HepG2 (cell line): Measurements from ENCODE around the gene COL27A1.

Experiments used
- JUND ChIP-seq: sonication (generic); formaldehyde crosslinking; IDR thresholded peaks from 2 replicates; pipeline ENCODE4 v1.8.0; 2022; ENCODE audit warnings: mild to moderate bottlenecking, missing genetic modification reagents
- MXI1 ChIP-seq: IDR thresholded peaks from 3 replicates; pipeline ENCODE4 v1.6.1; 2012; ENCODE audit warnings: low read depth, low read length, inconsistent platforms, borderline replicate concordance
- PBX3 ChIP-seq: sonication (generic); formaldehyde crosslinking; IDR thresholded peaks from 2 replicates; pipeline ENCODE4 v1.8.1; 2023; ENCODE audit warnings: missing genetic modification reagents, inconsistent platforms, borderline replicate concordance
- POLR2AphosphoS5 ChIP-seq: IDR thresholded peaks from 2 replicates; pipeline ENCODE4 v1.6.1; 2012; ENCODE audit warnings: low read depth, low read length
- RXRA ChIP-seq: sonication (generic); formaldehyde crosslinking; IDR thresholded peaks from 2 replicates; pipeline ENCODE4 v1.5.1; 2020; ENCODE audit warnings: missing genetic modification reagents
- ZFX ChIP-seq: sonication (generic); formaldehyde crosslinking; IDR thresholded peaks from 2 replicates; pipeline ENCODE4 v1.4.0; 2020; ENCODE audit warnings: mild to moderate bottlenecking, low read depth, missing genetic modification reagents, moderate library complexity
- ZKSCAN1 ChIP-seq: fragments of 150-350 bp; IDR thresholded peaks from 2 replicates; pipeline ENCODE4 v1.6.1; 2014; ENCODE audit warnings: low read length
- TF ChIP-seq, protein P1 (sequence below): sonication (generic); formaldehyde crosslinking; IDR thresholded peaks from 2 replicates; pipeline ENCODE4 v1.4.0; 2020; ENCODE audit warnings: missing genetic modification reagents

DNA sequence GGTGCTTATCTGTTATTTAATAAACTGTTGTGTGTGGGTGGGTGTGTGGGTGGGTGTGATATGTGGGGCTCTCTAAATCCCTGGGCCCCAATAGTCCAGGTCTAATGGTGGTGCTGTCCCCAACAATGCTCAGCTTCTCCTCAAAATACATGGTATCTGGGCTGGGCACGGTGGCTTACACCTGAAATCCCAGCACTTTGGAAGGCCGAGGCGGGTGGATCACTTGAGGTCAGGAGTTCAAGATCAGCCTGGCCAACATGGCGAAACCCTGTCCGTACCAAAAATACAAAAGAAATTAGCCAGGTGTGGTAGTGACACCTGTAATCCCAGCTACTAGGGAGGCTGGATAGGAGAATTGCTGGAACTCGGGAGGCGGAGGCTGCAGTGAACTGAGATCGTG lies 163.1 kb downstream of the COL27A1 start:
- no peak for TF ChIP-seq ZKSCAN1
- TF ChIP-seq, protein P1, sequence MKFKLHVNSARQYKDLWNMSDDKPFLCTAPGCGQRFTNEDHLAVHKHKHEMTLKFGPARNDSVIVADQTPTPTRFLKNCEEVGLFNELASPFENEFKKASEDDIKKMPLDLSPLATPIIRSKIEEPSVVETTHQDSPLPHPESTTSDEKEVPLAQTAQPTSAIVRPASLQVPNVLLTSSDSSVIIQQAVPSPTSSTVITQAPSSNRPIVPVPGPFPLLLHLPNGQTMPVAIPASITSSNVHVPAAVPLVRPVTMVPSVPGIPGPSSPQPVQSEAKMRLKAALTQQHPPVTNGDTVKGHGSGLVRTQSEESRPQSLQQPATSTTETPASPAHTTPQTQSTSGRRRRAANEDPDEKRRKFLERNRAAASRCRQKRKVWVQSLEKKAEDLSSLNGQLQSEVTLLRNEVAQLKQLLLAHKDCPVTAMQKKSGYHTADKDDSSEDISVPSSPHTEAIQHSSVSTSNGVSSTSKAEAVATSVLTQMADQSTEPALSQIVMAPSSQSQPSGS, result no peak
- TF ChIP-seq POLR2AphosphoS5, result no peak
- no peak for TF ChIP-seq JUND (CRISPR knock-in tag)
- TF ChIP-seq ZFX (CRISPR knock-in tag), result no peak
- TF ChIP-seq PBX3 (CRISPR knock-in tag), result no peak
- no peak for TF ChIP-seq MXI1
- no peak for TF ChIP-seq RXRA (CRISPR knock-in tag)
